GM12873 (cell line): ENCODE results near the gene GRK3.

ENCODE experiments used
- CTCF ChIP-seq: IDR thresholded peaks from 2 replicates; pipeline ENCODE4 v1.5.1; 2012; ENCODE audit warnings: low read depth, mild to moderate bottlenecking, moderate library complexity, low read length, control low read depth; ENCODE audit not compliant: insufficient read depth; ENCODE audit errors: missing control alignments

GRK3 gene

GRCh38 chr22:25746012-25746373 is 181.5 kb downstream of the GRK3 start:
- TF ChIP-seq CTCF, result no peak

GRCh38 chr22:25747245-25747944 is 182.9 kb downstream of the GRK3 start:
- no peak for TF ChIP-seq CTCF

GRCh38 chr22:25748140-25748539 is 183.7 kb downstream of the GRK3 start:
- TF ChIP-seq CTCF, result no peak

- no peak for TF ChIP-seq CTCF
Measured at GRCh38 chr22:25748704-25749103, 184.2 kb downstream of the GRK3 start.

- no peak for TF ChIP-seq CTCF
Measured at GRCh38 chr22:25749420-25750169, 185.1 kb downstream of the GRK3 start.

- TF ChIP-seq CTCF, result no peak
Measured at GRCh38 chr22:25750569-25751173, 186.2 kb downstream of the GRK3 start.

- TF ChIP-seq CTCF, result no peak
Measured at GRCh38 chr22:25751174-25751581, 186.7 kb downstream of the GRK3 start.
